MM.1S (cell line): ENCODE data around the gene GPR149.

Experiments
- DNase-seq: peaks from one replicate; pipeline ENCODE4 v3.0.0-alpha.2; 2015
- H2AFZ ChIP-seq: fragments of 300-600 bp; sonication (generic); 2 replicates; pipeline ENCODE4 v1.6.0; 2016; ENCODE audit warnings: antibody characterized with exemption, low read length
- H3F3A ChIP-seq: fragments of 300-600 bp; sonication (generic); 2 replicates; pipeline ENCODE4 v1.6.1; 2016; ENCODE audit warnings: mild to moderate bottlenecking, antibody characterized with exemption, low read length, moderate library complexity, mixed read lengths; ENCODE audit not compliant: insufficient read depth
- H3K27ac ChIP-seq: fragments of 300-600 bp; sonication (generic); 2 replicates; pipeline ENCODE4 v1.5.1; 2016; ENCODE audit warnings: mild to moderate bottlenecking, low read length
- H3K27me3 ChIP-seq: fragments of 300-600 bp; sonication (generic); replicated peaks from 2 replicates; pipeline ENCODE4 v1.6.0; 2016; ENCODE audit warnings: low read length; ENCODE audit not compliant: insufficient read depth
- H3K36me3 ChIP-seq: fragments of 300-600 bp; sonication (generic); replicated peaks from 2 replicates; pipeline ENCODE4 v1.6.1; 2016; ENCODE audit warnings: mild to moderate bottlenecking, low read length, mixed read lengths; ENCODE audit not compliant: insufficient read depth
- H3K4me1 ChIP-seq: fragments of 300-600 bp; sonication (generic); 2 replicates; pipeline ENCODE4 v1.6.1; 2016; ENCODE audit warnings: low read length, mixed read lengths
- H3K4me2 ChIP-seq: fragments of 300-600 bp; sonication (generic); 2 replicates; pipeline ENCODE4 v1.6.0; 2016; ENCODE audit warnings: low read depth, low read length
- H3K4me3 ChIP-seq: fragments of 300-600 bp; sonication (generic); 2 replicates; pipeline ENCODE4 v1.5.1; 2016; ENCODE audit warnings: low read length, mixed read lengths
- H3K79me2 ChIP-seq: fragments of 300-600 bp; sonication (generic); 2 replicates; pipeline ENCODE4 v1.6.1; 2016; ENCODE audit warnings: mixed run types, low read length, mixed read lengths
- H3K9ac ChIP-seq: fragments of 300-600 bp; sonication (generic); 2 replicates; pipeline ENCODE4 v1.6.1; 2016; ENCODE audit warnings: low read length, mixed read lengths
- H3K9me2 ChIP-seq: fragments of 300-600 bp; sonication (generic); replicated peaks from 2 replicates; pipeline ENCODE4 v1.6.1; 2016; ENCODE audit warnings: mild to moderate bottlenecking, low read length, mixed read lengths; ENCODE audit not compliant: insufficient read depth
- H3K9me3 ChIP-seq: fragments of 300-600 bp; sonication (generic); replicated peaks from 2 replicates; pipeline ENCODE4 v1.6.1; 2016; ENCODE audit warnings: mild to moderate bottlenecking, low read length, mixed read lengths; ENCODE audit not compliant: insufficient read depth
- H4K20me1 ChIP-seq: fragments of 300-600 bp; sonication (generic); 2 replicates; pipeline ENCODE4 v1.6.1; 2016; ENCODE audit warnings: mild to moderate bottlenecking, low read length, moderate library complexity, mixed read lengths; ENCODE audit not compliant: insufficient read depth
- EZH2 ChIP-seq: fragments of 300-600 bp; sonication (generic); optimal IDR thresholded peaks from 2 replicates; pipeline ENCODE3; 2017; ENCODE audit warnings: low read depth, mild to moderate bottlenecking, antibody characterized with exemption, low read length, mixed read lengths
- EZH2phosphoT487 ChIP-seq: fragments of 300-600 bp; sonication (generic); IDR thresholded peaks from 2 replicates; pipeline ENCODE4 v1.6.1; 2018; ENCODE audit warnings: antibody characterized with exemption, low read length
- TF ChIP-seq, protein P1 (sequence below): fragments of 300-600 bp; sonication (generic); IDR thresholded peaks from 2 replicates; pipeline ENCODE4 v1.5.1; 2016; ENCODE audit warnings: antibody characterized with exemption, low read length, mixed read lengths

GPR149 gene

GRCh38 chr3:154361099-154361498 lies 68.9 kb downstream of the GPR149 start:
- no peak overlapping the region for H3K4me2 ChIP-seq
- no peaks in the 10 kb centered on the region for H4K20me1 ChIP-seq
- no peaks in the 10 kb centered on the region for H3F3A ChIP-seq
- H3K79me2 ChIP-seq: no peaks in the 10 kb centered on the region
- TF ChIP-seq EZH2 (no peak), EZH2phosphoT487 (no peak)
- DNase-seq: no peak
- H3K9me3 ChIP-seq: no peaks in the 10 kb centered on the region
- H3K9me2 ChIP-seq: no peaks in the 10 kb centered on the region
- H3K27ac ChIP-seq: no peak overlapping the region
- no peaks in the 10 kb centered on the region for H3K4me1 ChIP-seq
- no peak overlapping the region for H3K4me3 ChIP-seq
- H3K27me3 ChIP-seq: no peaks in the 10 kb centered on the region
- H2AFZ ChIP-seq: no peak overlapping the region
- H3K9ac ChIP-seq: no peak overlapping the region
- H3K36me3 ChIP-seq: no peaks in the 10 kb centered on the region

- Histone ChIP-seq H3K36me3 (no peaks in the 10 kb centered on the region), H4K20me1 (no peaks in the 10 kb centered on the region), H3K27ac (no peak overlapping the region), H3K4me2 (no peak overlapping the region), H3F3A (no peaks in the 10 kb centered on the region), H2AFZ (no peak overlapping the region), H3K4me3 (no peak overlapping the region), H3K4me1 (no peaks in the 10 kb centered on the region), H3K9me3 (no peaks in the 10 kb centered on the region), H3K27me3 (no peaks in the 10 kb centered on the region), H3K9me2 (no peaks in the 10 kb centered on the region), H3K9ac (no peak overlapping the region), H3K79me2 (no peaks in the 10 kb centered on the region)
- TF ChIP-seq EZH2 (no peak), EZH2phosphoT487 (no peak)
- TF ChIP-seq, protein P1, sequence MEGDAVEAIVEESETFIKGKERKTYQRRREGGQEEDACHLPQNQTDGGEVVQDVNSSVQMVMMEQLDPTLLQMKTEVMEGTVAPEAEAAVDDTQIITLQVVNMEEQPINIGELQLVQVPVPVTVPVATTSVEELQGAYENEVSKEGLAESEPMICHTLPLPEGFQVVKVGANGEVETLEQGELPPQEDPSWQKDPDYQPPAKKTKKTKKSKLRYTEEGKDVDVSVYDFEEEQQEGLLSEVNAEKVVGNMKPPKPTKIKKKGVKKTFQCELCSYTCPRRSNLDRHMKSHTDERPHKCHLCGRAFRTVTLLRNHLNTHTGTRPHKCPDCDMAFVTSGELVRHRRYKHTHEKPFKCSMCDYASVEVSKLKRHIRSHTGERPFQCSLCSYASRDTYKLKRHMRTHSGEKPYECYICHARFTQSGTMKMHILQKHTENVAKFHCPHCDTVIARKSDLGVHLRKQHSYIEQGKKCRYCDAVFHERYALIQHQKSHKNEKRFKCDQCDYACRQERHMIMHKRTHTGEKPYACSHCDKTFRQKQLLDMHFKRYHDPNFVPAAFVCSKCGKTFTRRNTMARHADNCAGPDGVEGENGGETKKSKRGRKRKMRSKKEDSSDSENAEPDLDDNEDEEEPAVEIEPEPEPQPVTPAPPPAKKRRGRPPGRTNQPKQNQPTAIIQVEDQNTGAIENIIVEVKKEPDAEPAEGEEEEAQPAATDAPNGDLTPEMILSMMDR: no peak
- DNase-seq: no peak
These were observed 74.0 kb downstream of the GPR149 start for GRCh38 chr3:154356009-154356408.

GRCh38 chr3:154349223-154349622 lies 80.8 kb downstream of the GPR149 start:
- no peak overlapping the region for H3K9ac ChIP-seq

DNA sequence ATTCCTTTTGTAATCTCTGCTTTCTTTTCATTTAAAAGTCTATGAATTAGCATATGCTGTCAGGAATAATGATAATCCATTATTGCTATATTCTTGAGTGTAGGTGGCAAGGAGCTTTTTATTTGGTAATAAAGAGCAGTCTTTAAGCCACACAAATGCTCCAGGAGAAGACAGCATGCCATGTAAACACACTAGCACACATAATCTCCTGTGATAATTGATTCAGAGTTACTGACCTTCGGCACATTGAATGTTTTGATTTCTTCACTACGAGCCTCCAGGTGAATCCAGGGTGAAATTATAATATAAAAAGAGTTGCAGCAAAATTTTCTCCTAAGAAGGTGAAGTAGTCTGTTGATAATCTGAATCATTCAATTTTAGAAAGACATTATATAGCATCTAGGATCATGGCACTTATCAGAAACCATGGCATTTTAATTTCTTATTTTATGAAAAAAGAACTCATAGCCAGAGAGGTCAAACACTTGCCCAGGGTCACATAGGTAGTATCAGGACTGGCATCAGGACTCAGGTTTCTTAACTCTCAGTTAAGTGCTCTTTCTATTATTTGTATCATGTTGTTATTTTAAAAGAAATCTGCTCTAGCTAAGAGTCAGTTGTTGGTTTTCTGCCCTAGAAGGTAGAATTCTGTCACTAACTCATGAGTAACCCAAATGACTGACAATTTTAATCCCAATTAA lies 84.4 kb downstream of the GPR149 start:
- Histone ChIP-seq H3K9me3 (no peaks in the 10 kb centered on the region), H3K4me2 (no peak overlapping the region), H3K9ac (no peak overlapping the region), H3K27me3 (no peaks in the 10 kb centered on the region), H2AFZ (no peak overlapping the region), H4K20me1 (no peaks in the 10 kb centered on the region), H3F3A (no peaks in the 10 kb centered on the region), H3K79me2 (no peaks in the 10 kb centered on the region), H3K4me3 (no peak overlapping the region), H3K36me3 (no peaks in the 10 kb centered on the region), H3K4me1 (no peaks in the 10 kb centered on the region), H3K9me2 (no peaks in the 10 kb centered on the region), H3K27ac (no peak overlapping the region)
- TF ChIP-seq EZH2 (no peak), EZH2phosphoT487 (no peak)
- TF ChIP-seq, protein P1: no peak
- DNase-seq: no peak

More at GRCh38 chr3:154349223-154349622, 80.8 kb downstream of the GPR149 start:
- Histone ChIP-seq H3K9me2 (no peaks in the 10 kb centered on the region), H3K27me3 (no peaks in the 10 kb centered on the region), H3K27ac (no peak overlapping the region), H3F3A (no peaks in the 10 kb centered on the region), H2AFZ (no peak overlapping the region), H3K79me2 (no peaks in the 10 kb centered on the region), H4K20me1 (no peaks in the 10 kb centered on the region), H3K4me2 (no peak overlapping the region), H3K4me1 (no peaks in the 10 kb centered on the region), H3K4me3 (no peak overlapping the region), H3K36me3 (no peaks in the 10 kb centered on the region), H3K9me3 (no peaks in the 10 kb centered on the region)
- DNase-seq: no peak
- no peak for TF ChIP-seq EZH2
- no peak for TF ChIP-seq EZH2phosphoT487
- TF ChIP-seq, protein P1: no peak
